ENCODE data around the gene METTL4. TPM values are rescaled to one million over a fixed set of nuclear protein-coding genes. Genes with fewer than 3 reads are reported as not detected.

Gene METTL4
- total and polyA plus RNA-seq, 2 donors (not counting 3 experiments of a cell fraction or from before 2014, with no cell fraction given), result 8.3 to 17.4 TPM

DNA sequence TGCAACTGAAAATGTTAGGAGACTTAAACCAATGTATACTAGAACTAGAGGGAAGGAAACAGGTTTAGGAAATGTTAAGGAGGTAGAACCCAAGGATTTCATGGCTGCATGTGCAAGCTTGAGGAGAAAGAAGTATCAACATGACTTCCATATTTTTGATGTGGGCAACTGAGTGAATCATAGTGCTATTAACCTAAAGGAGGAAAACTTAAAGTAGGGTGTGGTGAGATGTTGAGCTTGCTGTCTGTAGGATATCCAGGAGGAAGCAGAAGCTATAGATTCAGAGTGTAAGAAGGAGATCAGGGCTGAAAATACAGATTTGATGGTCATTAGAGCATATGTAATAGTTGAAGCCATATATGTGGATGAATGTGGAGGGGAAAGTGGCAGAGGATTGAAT is 31.5 kb upstream of the METTL4 start:
- H3K9ac ChIP-seq (replicated peaks; ENCODE audit: extremely low read depth, insufficient read depth, low read length), result no peak overlapping the region
- H3K4me3 ChIP-seq (replicated peaks in 1 of 3; ENCODE audit: insufficient read depth in 1 of 3, low read depth in 1 of 3, low read length in 3 of 3), result no peak overlapping the region
- no peaks in the 10 kb centered on the region for H3K9me3 ChIP-seq (replicated peaks; ENCODE audit: control insufficient read depth, insufficient read depth, low read length)
- H3K4me2 ChIP-seq (ENCODE audit: insufficient read depth, low read length), result no peak overlapping the region
- H4K20me1 ChIP-seq (replicated peaks; ENCODE audit: control insufficient read depth, extremely low read depth, insufficient read depth, low read length), result no peaks in the 10 kb centered on the region
- intact Hi-C loops (cut with micrococcal nuclease) (no loop called here), dilution Hi-C loops (cut with MboI; ENCODE audit: extremely low pct_ligation_motif_present, low sequenced_read_pairs) (no loop called here)
- H3K27ac ChIP-seq (ENCODE audit: insufficient read depth, low read depth, low read length), result no peak overlapping the region
- H2AFZ ChIP-seq (ENCODE audit: low read depth, low read length), result no peak overlapping the region
- H3K27me3 ChIP-seq (ENCODE audit: control insufficient read depth in 2 of 2, insufficient read depth in 2 of 2, low read length in 2 of 2), result no peaks in the 10 kb centered on the region
- H3K79me2 ChIP-seq (ENCODE audit: control insufficient read depth, insufficient read depth, low read length), result no peaks in the 10 kb centered on the region
- TF ChIP-seq JUN (IDR thresholded peaks at IDR 0.05; ENCODE audit: borderline replicate concordance, insufficient read depth, insufficient read length, low read depth) (no peak), GATA2 (IDR thresholded peaks at IDR 0.05; ENCODE audit: insufficient read depth, insufficient read length, low read depth, low read length) (no peak), POLR2A (IDR thresholded peaks at IDR 0.05; ENCODE audit: low read depth, low read length) (no peak), POLR2AphosphoS5 (IDR thresholded peaks at IDR 0.05; ENCODE audit: insufficient read depth, low read depth, low read length) (no peak), MYC (IDR thresholded peaks at IDR 0.05; ENCODE audit: low read depth, low read length) (no peak), EZH2 (IDR thresholded peaks at IDR 0.05; ENCODE audit: borderline replicate concordance, low read depth, low read length, severe bottlenecking) (no peak), FOS (IDR thresholded peaks at IDR 0.05; ENCODE audit: borderline replicate concordance, insufficient read depth, low read length) (no peak)
- TF ChIP-seq, protein P1, sequence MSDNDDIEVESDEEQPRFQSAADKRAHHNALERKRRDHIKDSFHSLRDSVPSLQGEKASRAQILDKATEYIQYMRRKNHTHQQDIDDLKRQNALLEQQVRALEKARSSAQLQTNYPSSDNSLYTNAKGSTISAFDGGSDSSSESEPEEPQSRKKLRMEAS (IDR thresholded peaks at IDR 0.05; ENCODE audit: insufficient read depth, insufficient read length), result no peak
- TF ChIP-seq, protein P2, sequence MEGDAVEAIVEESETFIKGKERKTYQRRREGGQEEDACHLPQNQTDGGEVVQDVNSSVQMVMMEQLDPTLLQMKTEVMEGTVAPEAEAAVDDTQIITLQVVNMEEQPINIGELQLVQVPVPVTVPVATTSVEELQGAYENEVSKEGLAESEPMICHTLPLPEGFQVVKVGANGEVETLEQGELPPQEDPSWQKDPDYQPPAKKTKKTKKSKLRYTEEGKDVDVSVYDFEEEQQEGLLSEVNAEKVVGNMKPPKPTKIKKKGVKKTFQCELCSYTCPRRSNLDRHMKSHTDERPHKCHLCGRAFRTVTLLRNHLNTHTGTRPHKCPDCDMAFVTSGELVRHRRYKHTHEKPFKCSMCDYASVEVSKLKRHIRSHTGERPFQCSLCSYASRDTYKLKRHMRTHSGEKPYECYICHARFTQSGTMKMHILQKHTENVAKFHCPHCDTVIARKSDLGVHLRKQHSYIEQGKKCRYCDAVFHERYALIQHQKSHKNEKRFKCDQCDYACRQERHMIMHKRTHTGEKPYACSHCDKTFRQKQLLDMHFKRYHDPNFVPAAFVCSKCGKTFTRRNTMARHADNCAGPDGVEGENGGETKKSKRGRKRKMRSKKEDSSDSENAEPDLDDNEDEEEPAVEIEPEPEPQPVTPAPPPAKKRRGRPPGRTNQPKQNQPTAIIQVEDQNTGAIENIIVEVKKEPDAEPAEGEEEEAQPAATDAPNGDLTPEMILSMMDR (IDR thresholded peaks at IDR 0.05; ENCODE audit: extremely low read depth in 1 of 2, insufficient read depth in 1 of 2, low read depth in 1 of 2, low read length in 2 of 2), result no peak
- no peaks in the 10 kb centered on the region for H3K9me1 ChIP-seq (replicated peaks; ENCODE audit: control insufficient read depth, extremely low read depth, insufficient read depth, low read length)
- DNase-seq (ENCODE audit: low read depth, low spot score), result no peak
- FAIRE-seq, result no peak
- ChIA-PET CTCF (no interaction called here), POLR2A (no interaction called here)
- H3K4me1 ChIP-seq (ENCODE audit: control insufficient read depth, extremely low read depth, insufficient read depth, low read length), result peaks cover 4% of the 10 kb centered on the region
- peaks cover 0 to 6% of the 10 kb centered on the region in 2 experiments for H3K36me3 ChIP-seq (ENCODE audit: control insufficient read depth in 2 of 2, extremely low read depth in 1 of 2, insufficient read depth in 2 of 2, low read length in 2 of 2)
- no TSS peak for BruUV-seq (replicated peaks)

Measured in endothelial cell of umbilical vein (primary cell).